Measurements from ENCODE around the gene SNCG. TPM values are rescaled to one million over a fixed set of nuclear protein-coding genes. Genes with fewer than 3 reads are reported as not detected.
A peak's percentile ranks its signal among the peaks of the same experiment; 100 is the strongest.
"Not testable (repeated sequence)": the region's sequence is repeated elsewhere in the genome, so short reads cannot be mapped to it uniquely, and the experiment has no call there.

SNCG gene
- 8.2 TPM for polyA plus RNA-seq (2013, experiment 1 of 2)
- polyA plus RNA-seq (2013, experiment 2 of 2), result 10.6 TPM

DNA sequence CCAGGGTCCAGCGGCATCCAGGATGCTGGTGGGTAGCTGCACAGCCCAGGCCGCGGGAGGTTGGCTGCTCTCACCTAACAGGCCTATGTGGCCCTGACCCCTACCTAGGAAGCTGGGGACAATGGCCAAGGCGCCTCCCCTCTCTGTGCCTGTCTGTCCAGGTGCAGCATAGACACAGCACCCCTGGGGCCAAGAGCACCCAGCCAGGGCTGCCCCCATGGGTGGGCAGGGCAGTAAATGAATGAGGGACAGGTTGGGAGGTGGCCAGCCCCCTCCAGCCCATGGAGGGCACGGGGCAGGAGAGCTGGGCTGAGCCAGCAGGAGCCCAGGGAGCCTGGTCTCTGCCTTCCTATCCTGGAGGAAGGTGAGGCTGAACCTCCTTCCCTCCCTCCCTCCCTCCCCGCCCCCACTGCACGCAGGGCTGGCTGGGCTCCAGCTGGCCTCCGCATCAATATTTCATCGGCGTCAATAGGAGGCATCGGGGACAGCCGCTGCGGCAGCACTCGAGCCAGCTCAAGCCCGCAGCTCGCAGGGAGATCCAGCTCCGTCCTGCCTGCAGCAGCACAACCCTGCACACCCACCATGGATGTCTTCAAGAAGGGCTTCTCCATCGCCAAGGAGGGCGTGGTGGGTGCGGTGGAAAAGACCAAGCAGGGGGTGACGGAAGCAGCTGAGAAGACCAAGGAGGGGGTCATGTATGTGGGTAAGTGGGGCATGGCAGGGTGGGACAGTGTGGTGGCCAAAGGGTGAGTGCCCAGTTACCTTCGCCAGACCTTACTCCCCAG lies at the start of gene SNCG:
SNCG (plus strand) TSS at position 484 of the 785 bp plus-strand sequence; CDS start at position 583, 99 bp downstream.
- Histone ChIP-seq H3K27me3 (ENCODE audit: insufficient read depth, low read length) (no peaks in the 10 kb centered on the region), H3K9me3 (ENCODE audit: insufficient read depth, low read depth, low read length) (no peaks in the 10 kb centered on the region), H3K4me1 (ENCODE audit: insufficient read depth, low read length) (peaks cover 47% of the 10 kb centered on the region), H3K27ac (ENCODE audit: low read depth, low read length) (0 out of 2 replicates have a peak within 1 kb of the TSS, but pooled peaks have one; percentile 21), H3K4me3 (ENCODE audit: low read length) (no peak within 1 kb of the TSS), H3K9ac (ENCODE audit: low read depth, low read length) (0 out of 2 replicates have a peak within 1 kb of the TSS, but pooled peaks have one; percentile 14), H3K36me3 (ENCODE audit: insufficient read depth, low read length) (no peaks in the 10 kb centered on the region)
- WGBS, result 69% methylated on average over 22 of the region's 22 CpGs

DNA sequence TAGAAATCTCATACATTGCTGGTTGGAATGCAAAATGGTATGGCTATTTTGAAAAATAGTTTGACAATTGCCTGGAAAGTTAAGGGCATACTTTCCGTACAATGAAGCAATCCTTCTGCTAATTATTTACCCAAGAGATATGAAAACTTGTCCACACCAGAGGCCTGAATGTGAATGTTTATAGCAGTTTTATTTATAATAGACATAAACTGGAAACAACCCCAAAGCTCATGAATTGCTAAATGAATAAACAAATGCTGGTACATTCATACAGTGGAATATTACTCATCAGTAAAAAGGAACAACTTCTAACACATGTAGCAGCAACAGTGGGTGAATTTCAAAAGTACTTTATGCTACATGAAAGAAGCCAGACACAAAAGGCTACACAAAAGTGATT lies 43.7 kb upstream of the SNCG start:
- no peak overlapping the region for H3K9ac ChIP-seq (ENCODE audit: low read depth, low read length)
- H3K27me3 ChIP-seq (ENCODE audit: insufficient read depth, low read length), result no peaks in the 10 kb centered on the region
- H3K4me1 ChIP-seq (ENCODE audit: insufficient read depth, low read length), result no peaks in the 10 kb centered on the region
- WGBS, result 100% methylated on average over 1 of the region's 1 CpG
- no peak overlapping the region for H3K4me3 ChIP-seq (ENCODE audit: low read length)
- no peak overlapping the region for H3K27ac ChIP-seq (ENCODE audit: low read depth, low read length)
- H3K36me3 ChIP-seq (ENCODE audit: insufficient read depth, low read length), result peaks cover 96% of the 10 kb centered on the region
- no peaks in the 10 kb centered on the region for H3K9me3 ChIP-seq (ENCODE audit: insufficient read depth, low read depth, low read length)

GRCh38 chr10:86918022-86918471 lies 40.4 kb upstream of the SNCG start:
- Histone ChIP-seq H3K27me3 (ENCODE audit: insufficient read depth, low read length) (no peaks in the 10 kb centered on the region), H3K4me1 (ENCODE audit: insufficient read depth, low read length) (no peaks in the 10 kb centered on the region), H3K9ac (ENCODE audit: low read depth, low read length) (no peak overlapping the region), H3K4me3 (ENCODE audit: low read length) (no peak overlapping the region), H3K36me3 (ENCODE audit: insufficient read depth, low read length) (peaks cover 99% of the 10 kb centered on the region), H3K27ac (ENCODE audit: low read depth, low read length) (peak overlapping the region; percentile 60), H3K9me3 (ENCODE audit: insufficient read depth, low read depth, low read length) (no peaks in the 10 kb centered on the region)
- WGBS, result 92% methylated on average over 5 of the region's 5 CpGs

DNA sequence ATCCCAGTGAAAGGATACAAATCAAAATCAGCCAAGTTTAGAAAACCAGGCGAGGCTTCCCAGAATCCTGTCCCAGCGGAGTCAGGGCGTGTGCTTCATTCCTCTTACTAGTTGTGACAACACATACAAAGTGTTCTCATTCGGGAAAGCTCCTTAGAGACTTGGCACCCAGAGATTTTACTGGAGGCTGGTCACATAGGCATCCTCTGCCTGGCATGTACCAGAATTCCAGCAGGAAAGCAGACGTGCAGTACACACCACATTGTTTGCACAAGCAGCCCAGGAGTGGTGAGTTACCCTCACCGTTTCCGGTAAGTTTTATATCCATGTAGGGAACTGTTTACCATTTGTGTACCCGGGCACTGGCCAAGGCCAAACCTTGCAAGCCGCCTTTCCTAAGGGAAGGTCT lies 35.8 kb upstream of the SNCG start:
- Histone ChIP-seq H3K27me3 (ENCODE audit: insufficient read depth, low read length) (no peaks in the 10 kb centered on the region), H3K27ac (ENCODE audit: low read depth, low read length) (no peak overlapping the region), H3K9me3 (ENCODE audit: insufficient read depth, low read depth, low read length) (no peaks in the 10 kb centered on the region), H3K9ac (ENCODE audit: low read depth, low read length) (no peak overlapping the region), H3K4me3 (ENCODE audit: low read length) (no peak overlapping the region), H3K36me3 (ENCODE audit: insufficient read depth, low read length) (peaks cover 90% of the 10 kb centered on the region), H3K4me1 (ENCODE audit: insufficient read depth, low read length) (no peaks in the 10 kb centered on the region)
- 94% methylated on average over 9 of the region's 9 CpGs for WGBS

GRCh38 chr10:86929468-86930380 lies 28.7 kb upstream of the SNCG start:
- WGBS, result 93% methylated on average over 15 of the region's 15 CpGs
- Histone ChIP-seq H3K4me3 (ENCODE audit: low read length) (no peak overlapping the region), H3K9ac (ENCODE audit: low read depth, low read length) (no peak overlapping the region), H3K9me3 (ENCODE audit: insufficient read depth, low read depth, low read length) (no peaks in the 10 kb centered on the region), H3K27me3 (ENCODE audit: insufficient read depth, low read length) (no peaks in the 10 kb centered on the region), H3K27ac (ENCODE audit: low read depth, low read length) (no peak overlapping the region), H3K4me1 (ENCODE audit: insufficient read depth, low read length) (no peaks in the 10 kb centered on the region), H3K36me3 (ENCODE audit: insufficient read depth, low read length) (peaks cover 69% of the 10 kb centered on the region)

DNA sequence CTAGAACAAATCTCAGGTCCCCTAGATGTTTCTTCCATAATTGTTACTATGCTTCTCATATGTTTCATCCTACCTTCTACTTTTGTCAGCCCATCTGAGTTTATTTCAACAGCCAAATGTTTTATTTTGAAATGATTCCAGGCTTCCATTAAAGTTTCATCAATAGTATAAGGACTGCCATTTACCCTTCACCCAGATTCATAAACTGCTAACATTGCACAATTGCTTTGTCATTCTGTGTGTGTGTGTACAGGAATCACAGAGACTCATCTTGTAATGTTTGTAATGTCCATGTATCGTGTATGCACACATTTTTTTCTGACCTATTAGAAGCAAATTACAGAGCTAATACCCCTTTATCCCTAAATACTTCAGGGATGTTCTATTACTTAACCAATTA lies 26.5 kb upstream of the SNCG start:
- no peaks in the 10 kb centered on the region for H3K27me3 ChIP-seq (ENCODE audit: insufficient read depth, low read length)
- H3K36me3 ChIP-seq (ENCODE audit: insufficient read depth, low read length), result peaks cover 52% of the 10 kb centered on the region
- H3K9ac ChIP-seq (ENCODE audit: low read depth, low read length), result no peak overlapping the region
- H3K27ac ChIP-seq (ENCODE audit: low read depth, low read length), result no peak overlapping the region
- WGBS, result 93% methylated on average over 1 of the region's 1 CpG
- no peaks in the 10 kb centered on the region for H3K4me1 ChIP-seq (ENCODE audit: insufficient read depth, low read length)
- no peak overlapping the region for H3K4me3 ChIP-seq (ENCODE audit: low read length)
- H3K9me3 ChIP-seq (ENCODE audit: insufficient read depth, low read depth, low read length), result no peaks in the 10 kb centered on the region

DNA sequence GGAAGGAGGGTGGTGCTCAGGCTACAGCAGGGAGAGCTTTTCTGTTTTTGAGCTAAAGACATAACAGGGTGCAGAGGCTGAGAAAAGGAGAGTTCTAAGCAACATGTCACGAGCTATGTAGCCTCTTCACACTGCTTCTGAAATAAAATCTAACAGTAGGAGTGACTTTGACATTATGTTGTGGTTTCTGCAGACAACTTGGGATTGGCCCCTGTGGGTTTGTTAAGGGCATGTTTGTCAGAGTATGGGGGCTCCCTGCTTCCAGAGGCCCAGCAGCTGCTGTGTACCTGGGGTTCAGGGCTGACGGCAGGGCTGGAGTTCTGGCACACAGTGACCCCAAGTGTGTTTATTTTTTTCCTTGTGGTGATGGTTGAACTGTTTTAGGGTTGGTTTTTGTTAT lies 25.7 kb upstream of the SNCG start:
- WGBS, result 95% methylated on average over 2 of the region's 2 CpGs
- Histone ChIP-seq H3K4me1 (ENCODE audit: insufficient read depth, low read length) (no peaks in the 10 kb centered on the region), H3K27me3 (ENCODE audit: insufficient read depth, low read length) (no peaks in the 10 kb centered on the region), H3K4me3 (ENCODE audit: low read length) (no peak overlapping the region), H3K9ac (ENCODE audit: low read depth, low read length) (no peak overlapping the region), H3K36me3 (ENCODE audit: insufficient read depth, low read length) (peaks cover 44% of the 10 kb centered on the region), H3K27ac (ENCODE audit: low read depth, low read length) (no peak overlapping the region), H3K9me3 (ENCODE audit: insufficient read depth, low read depth, low read length) (no peaks in the 10 kb centered on the region)

DNA sequence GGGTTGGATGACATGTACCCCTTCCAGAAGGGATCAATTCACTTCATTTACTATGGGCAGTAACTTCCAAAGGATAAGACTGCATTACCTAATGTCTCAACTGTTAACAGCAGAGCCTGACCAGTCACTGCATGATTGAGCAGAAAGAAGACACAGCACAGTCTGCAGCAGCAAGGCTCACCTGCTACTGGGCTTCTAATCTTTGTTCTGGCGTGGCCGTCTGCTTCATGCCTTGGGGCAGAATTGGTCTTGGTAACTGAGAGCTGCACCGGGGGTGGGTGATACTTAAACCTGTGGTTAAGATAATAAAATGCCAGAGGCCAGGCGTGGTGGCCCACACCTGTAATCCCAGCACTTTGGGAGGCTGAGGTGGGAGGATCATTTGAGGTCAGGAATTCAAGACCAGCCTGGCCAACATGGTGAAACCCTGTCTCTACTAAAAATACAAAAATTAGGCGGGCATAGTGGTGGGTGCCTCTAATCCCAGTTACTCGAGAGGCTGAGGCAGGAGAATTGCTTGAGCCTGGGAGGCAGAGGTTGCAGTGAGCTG lies 24.2 kb upstream of the SNCG start:
- H3K36me3 ChIP-seq (ENCODE audit: insufficient read depth, low read length), result peaks cover 32% of the 10 kb centered on the region
- not testable (repeated sequence) for H3K9me3 ChIP-seq (ENCODE audit: insufficient read depth, low read depth, low read length); H3K4me3 ChIP-seq (ENCODE audit: low read length); H3K9ac ChIP-seq (ENCODE audit: low read depth, low read length); H3K4me1 ChIP-seq (ENCODE audit: insufficient read depth, low read length); H3K27ac ChIP-seq (ENCODE audit: low read depth, low read length); H3K27me3 ChIP-seq (ENCODE audit: insufficient read depth, low read length)
- WGBS, result 94% methylated on average over 6 of the region's 6 CpGs

DNA sequence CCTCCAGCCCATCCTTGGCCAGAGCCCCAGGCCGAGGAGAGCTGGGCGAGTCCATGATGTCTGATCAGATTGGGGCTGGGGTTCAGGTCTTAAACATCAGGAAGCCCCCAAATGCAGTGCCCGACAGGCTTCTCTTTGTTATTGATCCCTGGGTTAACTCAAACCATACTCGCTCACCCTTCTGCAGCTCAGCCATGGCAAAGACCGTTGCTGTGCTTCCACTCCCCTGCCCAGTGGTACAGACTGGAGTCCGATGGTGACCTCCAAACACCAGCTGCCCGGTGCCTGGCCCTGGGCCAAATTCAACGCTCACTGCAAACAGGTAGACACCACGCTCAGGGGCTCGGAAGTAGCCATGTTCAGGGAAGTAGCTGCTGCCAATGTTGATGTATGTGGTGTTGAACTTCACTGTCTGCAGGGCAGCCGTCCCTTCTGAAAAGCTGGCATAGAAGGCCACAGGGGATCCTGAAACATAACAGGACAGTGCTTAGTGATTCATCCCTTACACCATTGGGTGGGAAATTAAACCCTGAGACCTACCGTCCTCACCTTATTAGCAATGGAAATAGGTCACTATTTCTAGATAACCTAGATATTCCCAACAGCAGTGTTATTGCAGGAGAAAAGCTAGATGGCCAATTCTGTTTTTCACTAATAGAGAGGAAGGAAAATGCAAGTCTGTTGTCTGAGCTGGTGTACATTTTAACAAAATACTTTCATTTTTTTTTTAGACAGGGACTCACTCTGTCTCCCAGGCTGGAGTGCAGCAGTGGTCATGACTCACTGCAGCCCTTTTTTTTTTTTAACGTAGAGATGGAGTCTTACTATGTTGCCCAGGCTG lies 21.5 kb upstream of the SNCG start:
- peaks cover 8% of the 10 kb centered on the region for H3K36me3 ChIP-seq (ENCODE audit: insufficient read depth, low read length)
- H3K9ac ChIP-seq (ENCODE audit: low read depth, low read length), result no peak overlapping the region
- no peaks in the 10 kb centered on the region for H3K4me1 ChIP-seq (ENCODE audit: insufficient read depth, low read length)
- no peaks in the 10 kb centered on the region for H3K9me3 ChIP-seq (ENCODE audit: insufficient read depth, low read depth, low read length)
- no peak overlapping the region for H3K4me3 ChIP-seq (ENCODE audit: low read length)
- WGBS, result 93% methylated on average over 12 of the region's 13 CpGs
- no peak overlapping the region for H3K27ac ChIP-seq (ENCODE audit: low read depth, low read length)
- no peaks in the 10 kb centered on the region for H3K27me3 ChIP-seq (ENCODE audit: insufficient read depth, low read length)

- 80% methylated on average over 6 of the region's 6 CpGs for WGBS
- no peak overlapping the region for H3K4me3 ChIP-seq (ENCODE audit: low read length)
- no peaks in the 10 kb centered on the region for H3K27me3 ChIP-seq (ENCODE audit: insufficient read depth, low read length)
- H3K36me3 ChIP-seq (ENCODE audit: insufficient read depth, low read length), result 0 out of 2 replicates have a peak, but pooled peaks cover 4% of the 10 kb centered on the region
- no peaks in the 10 kb centered on the region for H3K4me1 ChIP-seq (ENCODE audit: insufficient read depth, low read length)
- no peak overlapping the region for H3K9ac ChIP-seq (ENCODE audit: low read depth, low read length)
- no peaks in the 10 kb centered on the region for H3K9me3 ChIP-seq (ENCODE audit: insufficient read depth, low read depth, low read length)
- H3K27ac ChIP-seq (ENCODE audit: low read depth, low read length), result no peak overlapping the region
Measured at GRCh38 chr10:86937502-86938154, 20.8 kb upstream of the SNCG start.
